ENCODE results near the gene PCGF6.
A peak's percentile ranks its signal among the peaks of the same experiment; 100 is the strongest.
"Not testable (repeated sequence)": the region's sequence is repeated elsewhere in the genome, so short reads cannot be mapped to it uniquely, and the experiment has no call there.

PCGF6 gene

DNA sequence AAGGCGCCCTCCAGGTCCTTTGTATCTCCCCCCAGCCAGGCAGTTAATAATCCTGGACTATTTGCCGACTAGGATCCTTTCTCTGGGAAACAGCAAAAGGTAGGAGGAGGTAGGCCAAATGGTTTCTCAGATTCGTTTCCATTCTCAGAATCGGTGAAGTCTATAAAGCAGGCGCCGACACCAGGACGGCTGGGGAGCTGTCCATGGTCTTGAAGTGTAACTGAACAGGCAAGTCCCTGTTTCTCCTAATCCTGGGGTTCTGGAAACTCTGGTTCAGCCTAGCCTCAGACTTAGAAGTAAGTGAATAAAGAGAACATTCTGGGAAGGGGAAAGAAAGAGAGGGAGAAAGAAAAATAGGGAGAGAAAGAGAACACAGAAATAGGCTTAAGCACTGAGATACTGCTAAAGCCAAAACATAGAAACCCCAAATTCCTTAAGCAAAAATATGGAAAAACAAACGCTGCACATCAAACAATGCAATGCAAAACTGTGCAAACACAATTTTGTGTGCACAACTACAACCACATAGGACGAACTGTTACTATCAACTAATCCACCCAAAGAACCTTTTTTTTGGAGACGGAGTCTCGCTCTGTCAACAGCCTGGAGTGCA is 85.1 kb downstream of the PCGF6 start:
- in situ Hi-C loops (cut with MboI; ENCODE audit: low pct_unique_long_range_greater_than_20kb, low sequenced_read_pairs): no loop called here
- peak; percentile 60 for DNase-seq

DNA sequence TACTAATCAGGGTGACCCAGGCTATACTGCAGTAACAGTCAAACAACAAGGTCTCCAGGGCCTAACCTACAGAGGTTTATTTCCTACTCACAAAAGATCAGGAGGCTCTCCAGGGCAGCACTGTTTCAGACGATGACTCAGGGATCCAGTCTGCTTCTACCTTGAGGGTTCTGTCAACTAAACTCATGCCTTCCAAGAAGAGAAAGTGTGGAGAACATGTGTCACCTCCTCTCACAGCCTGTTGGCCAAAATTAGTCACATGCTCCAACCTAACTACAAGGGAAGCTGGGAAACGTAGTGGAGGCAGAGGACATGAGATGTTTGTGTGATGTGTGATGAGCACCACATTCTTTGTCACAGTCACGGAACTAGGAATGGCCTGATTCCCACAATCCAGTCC is 88.7 kb downstream of the PCGF6 start:
- in situ Hi-C loops (cut with MboI; ENCODE audit: low pct_unique_long_range_greater_than_20kb, low sequenced_read_pairs): no loop called here
- no peak for DNase-seq

DNA sequence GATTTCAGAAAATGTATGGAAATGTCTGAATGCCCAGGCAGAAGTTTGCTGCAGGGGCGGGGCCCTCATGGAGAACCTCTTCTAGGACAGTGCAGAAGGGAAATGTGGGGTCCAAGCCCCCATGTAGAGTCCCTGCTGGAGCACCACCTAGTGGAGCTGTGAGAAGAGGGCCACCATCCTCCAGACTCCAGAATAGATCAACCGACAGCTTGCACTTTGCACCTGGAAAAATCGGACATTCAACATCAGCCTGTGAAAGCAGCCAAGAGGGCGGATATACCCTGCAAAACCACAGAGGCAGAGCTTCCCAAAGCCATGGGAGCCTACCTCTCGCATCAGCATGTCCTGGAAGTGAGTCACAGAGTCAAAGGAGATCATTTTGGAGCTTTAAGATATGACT is 91.0 kb downstream of the PCGF6 start:
- no peak for DNase-seq
- in situ Hi-C loops (cut with MboI; ENCODE audit: low pct_unique_long_range_greater_than_20kb, low sequenced_read_pairs): no loop called here

DNA sequence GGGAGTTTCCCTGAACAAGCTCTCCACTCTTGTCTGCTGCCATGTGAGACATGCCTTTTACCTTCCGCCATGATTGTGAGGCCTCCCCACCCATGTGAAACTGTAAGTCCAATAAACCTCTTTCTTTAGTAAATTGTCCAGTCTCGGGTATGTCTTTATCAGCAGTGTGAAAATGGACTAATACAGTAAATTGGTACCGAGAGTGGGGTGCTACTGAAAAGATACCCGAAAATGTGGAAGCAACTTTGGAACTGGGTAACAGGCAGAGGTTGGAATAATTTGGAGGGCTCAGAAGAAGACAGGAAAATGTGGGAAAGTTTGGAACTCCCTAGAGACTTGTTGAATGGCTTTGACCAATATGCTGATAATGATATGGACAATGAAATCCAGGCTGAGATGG is 92.0 kb downstream of the PCGF6 start:
- DNase-seq; in situ Hi-C loops (cut with MboI; ENCODE audit: low pct_unique_long_range_greater_than_20kb, low sequenced_read_pairs): not testable (repeated sequence)

DNA sequence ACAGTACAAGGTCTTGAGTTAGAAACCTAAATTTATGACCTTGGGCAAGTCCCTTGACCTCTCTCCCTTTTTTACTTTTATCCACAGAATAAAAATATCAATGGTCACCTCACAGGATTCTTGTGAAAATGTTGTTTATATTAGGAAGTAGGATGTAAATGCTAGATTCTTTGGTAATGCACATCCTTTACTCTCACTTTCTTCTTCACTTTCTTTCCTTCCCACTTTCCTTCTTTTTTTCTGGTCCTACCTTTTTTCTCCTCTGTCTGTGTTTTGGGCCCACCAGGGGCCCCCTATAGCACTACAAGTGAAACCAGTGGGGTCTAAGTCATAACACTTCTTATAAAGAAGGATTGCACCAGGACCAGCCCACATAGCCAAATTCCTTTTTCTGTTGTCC is 93.1 kb downstream of the PCGF6 start:
- in situ Hi-C loops (cut with MboI; ENCODE audit: low pct_unique_long_range_greater_than_20kb, low sequenced_read_pairs): no loop called here
- no peak for DNase-seq

DNA sequence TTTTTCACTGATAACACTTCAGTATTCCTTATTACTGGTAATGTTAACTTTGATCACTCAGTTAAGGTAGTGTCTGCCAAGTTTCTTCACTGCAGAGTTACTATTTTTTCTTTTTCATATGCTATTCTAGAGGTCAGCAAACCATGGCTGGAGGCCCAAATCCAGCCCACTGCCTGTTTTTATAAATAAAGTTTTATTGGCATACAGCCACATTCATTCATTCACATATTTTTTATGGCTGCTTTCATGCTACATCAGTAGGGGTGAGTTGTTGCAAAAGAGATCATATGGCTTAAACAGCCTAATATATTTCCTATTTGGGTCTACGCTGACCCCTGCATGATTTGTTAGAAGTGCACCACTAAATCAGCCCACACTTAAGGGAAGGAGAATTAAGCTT is 94.3 kb downstream of the PCGF6 start:
- in situ Hi-C loops (cut with MboI; ENCODE audit: low pct_unique_long_range_greater_than_20kb, low sequenced_read_pairs): no loop called here
- DNase-seq: no peak

DNA sequence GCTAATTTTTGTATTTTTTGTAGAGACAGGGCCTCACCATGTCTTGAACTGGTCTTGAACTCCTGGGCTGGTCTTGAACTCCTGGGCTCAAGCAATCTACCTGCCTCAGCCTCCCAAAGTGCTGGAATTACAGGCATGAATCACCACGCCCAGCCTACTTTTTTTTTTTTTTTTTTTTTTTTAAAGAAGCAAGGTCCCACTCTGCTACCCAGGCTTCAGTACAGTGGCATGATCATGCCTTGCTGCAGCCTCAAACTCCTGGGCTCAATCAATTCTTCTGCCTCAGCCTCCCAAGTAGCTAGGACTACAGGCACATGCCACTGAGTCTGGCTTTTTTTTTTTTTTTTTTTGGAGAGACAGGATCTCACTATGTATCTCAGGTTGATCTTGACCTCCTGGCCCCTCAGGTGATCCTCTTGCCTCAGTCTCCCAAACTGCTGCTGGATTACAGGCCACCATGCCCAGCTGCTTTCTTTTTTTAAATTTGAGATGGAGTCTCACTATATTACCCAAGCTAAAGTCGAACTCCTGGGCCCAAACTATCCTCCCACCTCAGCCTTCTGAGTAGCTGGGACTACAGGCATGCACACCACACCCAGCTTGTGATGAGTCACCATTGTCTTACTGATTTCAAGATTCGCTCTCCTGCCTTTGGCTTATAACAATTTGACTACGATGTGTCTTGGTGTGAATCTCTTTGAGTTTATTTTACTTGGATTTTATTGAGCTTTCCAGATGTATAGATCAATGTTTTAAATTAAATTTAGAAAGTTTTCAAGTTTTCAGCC is 96.2 kb downstream of the PCGF6 start:
- in situ Hi-C loops (cut with MboI; ENCODE audit: low pct_unique_long_range_greater_than_20kb, low sequenced_read_pairs): no loop called here

DNA sequence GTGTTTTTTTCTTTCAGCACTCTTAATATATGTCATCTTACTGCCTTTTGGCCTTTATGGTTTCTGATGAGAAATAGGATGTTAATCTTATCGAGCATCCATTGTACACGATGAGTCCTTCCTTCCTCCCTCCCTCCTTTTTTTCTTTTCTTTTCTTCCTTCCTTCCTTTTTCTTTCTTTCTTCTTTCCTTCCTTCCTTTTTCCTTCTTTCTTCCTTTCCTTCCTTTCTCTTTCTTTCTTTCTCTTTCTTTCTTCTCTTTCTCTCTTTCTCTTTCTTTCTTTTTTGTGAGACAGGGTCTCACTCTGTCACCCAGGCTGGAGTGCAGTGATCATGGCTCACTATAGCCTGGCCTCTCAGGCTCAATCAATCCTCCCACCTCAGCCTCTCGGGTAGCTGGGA is 96.8 kb downstream of the PCGF6 start:
- in situ Hi-C loops (cut with MboI; ENCODE audit: low pct_unique_long_range_greater_than_20kb, low sequenced_read_pairs): no loop called here
- DNase-seq: no peak

More for the DNA sequence above, 96.2 kb downstream of the PCGF6 start:
- no peak for DNase-seq

Data from KBM-7 (cell line).